Panc1 (cell line): ENCODE measurements around the gene SLC35F1. TPM values are rescaled to one million over a fixed set of nuclear protein-coding genes. Genes with fewer than 3 reads are reported as not detected.

Experiments used
- ATAC-seq: fragments of 200-7000 bp; cut with Tn5 transposase; 2 replicates; pipeline ENCODE4 v1.9.1; 2020; ENCODE audit warnings: mild to moderate bottlenecking, moderate library complexity
- BruUV-seq: library from RNA; stranded (reverse); fragments of 400-500 nt; replicated peaks from 2 replicates; lab custom pipeline; 2021; lab: Mats Ljungman, UMichigan
- CTCF ChIA-PET: fragments of 300-600 bp; sonication (Branson Sonifier 250); formaldehyde crosslinking; loops from one replicate; lab custom pipeline; 2022; ENCODE audit warnings: antibody characterized with exemption; lab: Charles Lee
- POLR2A ChIA-PET: fragments of 300-600 bp; sonication (Branson Sonifier 250); formaldehyde crosslinking; loops from one replicate; lab custom pipeline; 2022; ENCODE audit warnings: antibody characterized with exemption; lab: Charles Lee
- DNase-seq: peaks from one replicate; pipeline ENCODE4 v3.0.0-alpha.2; 2010; ENCODE audit warnings: low read depth, low spot score
- H3K27ac ChIP-seq: 2 replicates; pipeline ENCODE4 v1.5.1; 2011; ENCODE audit warnings: mild to moderate bottlenecking, low read length, inconsistent platforms
- H3K27me3 ChIP-seq: fragments of 200-500 bp; sonication (Bioruptor generic); 2 replicates; pipeline ENCODE4 v1.6.0; 2014; ENCODE audit warnings: low read length, inconsistent platforms; ENCODE audit not compliant: control insufficient read depth, insufficient read depth
- H3K36me3 ChIP-seq: fragments of 200-500 bp; sonication (Bioruptor generic); 2 replicates; pipeline ENCODE4 v1.5.1; 2014; ENCODE audit warnings: inconsistent platforms, mild to moderate bottlenecking, low read length, moderate library complexity; ENCODE audit not compliant: control insufficient read depth, insufficient read depth
- H3K4me1 ChIP-seq: 2 replicates; pipeline ENCODE4 v1.5.1; 2011; ENCODE audit warnings: inconsistent platforms, mild to moderate bottlenecking, low read length, moderate library complexity; ENCODE audit not compliant: control insufficient read depth, insufficient read depth
- H3K4me3 ChIP-seq, 2 experiments: 2 replicates each; pipeline ENCODE4 v1.5.1; 2011 to 2012; ENCODE audit warnings: low read depth in 2 of 2, low read length in 2 of 2, mild to moderate bottlenecking in 2 of 2, inconsistent platforms in 1 of 2, moderate library complexity in 1 of 2
- H3K9me3 ChIP-seq: fragments of 200-500 bp; sonication (Bioruptor generic); 2 replicates; pipeline ENCODE4 v1.5.1; 2014; ENCODE audit warnings: low read depth, mild to moderate bottlenecking, inconsistent platforms, low read length, moderate library complexity; ENCODE audit not compliant: control insufficient read depth, insufficient read depth
- POLR2AphosphoS5 ChIP-seq: IDR thresholded peaks from 2 replicates; pipeline ENCODE4 v1.6.1; 2012; ENCODE audit warnings: mild to moderate bottlenecking, low read depth, low read length, moderate library complexity
- SIN3A ChIP-seq: IDR thresholded peaks from 2 replicates; pipeline ENCODE4 v1.6.1; 2012; ENCODE audit warnings: low read depth, mild to moderate bottlenecking, low read length, moderate library complexity, borderline replicate concordance; ENCODE audit not compliant: insufficient read depth
- TCF7L2 ChIP-seq: IDR thresholded peaks from 2 replicates; pipeline ENCODE4 v1.6.1; 2011; ENCODE audit warnings: mild to moderate bottlenecking, low read depth, low read length, inconsistent platforms
- in situ Hi-C: cut with HindIII; loops from 2 replicates; pipeline ENCODE4 v1.10.0; 2016; ENCODE audit warnings: low sequenced_read_pairs, low pct_unique_long_range_greater_than_20kb
- intact Hi-C: fragments of 100-400 bp; cut with micrococcal nuclease; formaldehyde crosslinking; loops from one replicate; pipeline ENCODE4 v1.10.0; 2022; ENCODE audit not compliant: unreplicated experiment
- total RNA-seq: library from RNA; stranded (reverse); gene quantifications from one replicate; pipeline ENCODE4 v1.2.1, GENCODE V29; 2021; ENCODE audit not compliant: unreplicated experiment
- TF ChIP-seq, protein P1 (sequence below): fragments of 450-650 bp; IDR thresholded peaks from 2 replicates; pipeline ENCODE4 v1.5.1; 2017; ENCODE audit warnings: mild to moderate bottlenecking
- TF ChIP-seq, protein P2 (sequence below), 2 experiments: IDR thresholded peaks; 2 replicates each; pipeline ENCODE4 v1.6.1; 2011 to 2012; ENCODE audit warnings: low read depth in 2 of 2, control low read depth in 1 of 2, low read length in 1 of 2, mild to moderate bottlenecking in 1 of 2, moderate library complexity in 1 of 2; ENCODE audit not compliant: insufficient read depth in 1 of 2

The SLC35F1 gene
- total RNA-seq, 1 experiment from 2014 or later: not detected

DNA sequence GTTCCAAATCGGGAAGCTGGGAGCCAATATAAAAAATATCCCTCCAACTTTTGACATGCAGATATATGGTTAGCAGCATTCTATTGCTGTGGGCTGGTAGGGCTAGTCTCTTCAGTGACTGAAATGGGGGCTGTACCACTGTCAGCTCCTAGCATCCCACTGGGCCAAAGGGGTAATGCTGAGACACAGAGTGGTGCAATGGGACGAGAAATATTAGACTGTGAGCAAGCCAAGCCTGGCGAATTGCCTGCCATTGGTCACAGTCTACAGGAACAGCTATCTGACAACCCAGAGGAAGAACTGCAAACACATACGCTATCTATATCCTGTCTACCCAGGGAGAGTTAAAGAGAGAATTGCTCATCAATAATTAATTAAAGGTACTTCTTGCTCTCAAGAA is 3.5 kb downstream of the SLC35F1 start:
- CTCF ChIA-PET: no interaction called here
- DNase-seq: no peak
- no TSS peak for BruUV-seq

DNA sequence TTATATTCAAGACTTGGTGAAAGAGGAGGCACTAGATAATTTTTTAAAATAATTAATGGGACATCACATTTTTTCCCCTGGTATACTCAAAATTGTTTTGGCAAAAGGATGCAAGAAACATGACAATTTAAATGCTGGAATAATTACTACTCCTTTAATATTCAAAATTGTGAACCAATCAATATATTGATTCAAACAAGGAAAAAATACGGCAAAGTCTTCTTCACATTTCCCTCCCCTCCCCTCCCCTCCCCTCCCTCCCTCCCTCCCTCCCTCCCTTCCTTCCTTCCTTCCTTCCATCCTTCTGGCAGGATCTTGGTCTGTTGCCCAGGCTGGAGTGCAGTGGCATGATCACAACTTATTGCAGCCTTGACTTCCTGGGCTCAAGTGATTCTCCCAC is 4.1 kb downstream of the SLC35F1 start:
- ATAC-seq (no peak), DNase-seq (no peak)
- in situ Hi-C loops: no loop called here
- H3K4me3 ChIP-seq: no peak overlapping the region
- POLR2A ChIA-PET: no interaction called here
- H3K4me1 ChIP-seq: no peaks in the 10 kb centered on the region
- peaks cover 6% of the 10 kb centered on the region for H3K27me3 ChIP-seq
- no peak for TF ChIP-seq SIN3A
- no peak for TF ChIP-seq TCF7L2
- TF ChIP-seq POLR2AphosphoS5: no peak
- TF ChIP-seq, protein P1, sequence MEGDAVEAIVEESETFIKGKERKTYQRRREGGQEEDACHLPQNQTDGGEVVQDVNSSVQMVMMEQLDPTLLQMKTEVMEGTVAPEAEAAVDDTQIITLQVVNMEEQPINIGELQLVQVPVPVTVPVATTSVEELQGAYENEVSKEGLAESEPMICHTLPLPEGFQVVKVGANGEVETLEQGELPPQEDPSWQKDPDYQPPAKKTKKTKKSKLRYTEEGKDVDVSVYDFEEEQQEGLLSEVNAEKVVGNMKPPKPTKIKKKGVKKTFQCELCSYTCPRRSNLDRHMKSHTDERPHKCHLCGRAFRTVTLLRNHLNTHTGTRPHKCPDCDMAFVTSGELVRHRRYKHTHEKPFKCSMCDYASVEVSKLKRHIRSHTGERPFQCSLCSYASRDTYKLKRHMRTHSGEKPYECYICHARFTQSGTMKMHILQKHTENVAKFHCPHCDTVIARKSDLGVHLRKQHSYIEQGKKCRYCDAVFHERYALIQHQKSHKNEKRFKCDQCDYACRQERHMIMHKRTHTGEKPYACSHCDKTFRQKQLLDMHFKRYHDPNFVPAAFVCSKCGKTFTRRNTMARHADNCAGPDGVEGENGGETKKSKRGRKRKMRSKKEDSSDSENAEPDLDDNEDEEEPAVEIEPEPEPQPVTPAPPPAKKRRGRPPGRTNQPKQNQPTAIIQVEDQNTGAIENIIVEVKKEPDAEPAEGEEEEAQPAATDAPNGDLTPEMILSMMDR: no peak
- TF ChIP-seq, protein P2, sequence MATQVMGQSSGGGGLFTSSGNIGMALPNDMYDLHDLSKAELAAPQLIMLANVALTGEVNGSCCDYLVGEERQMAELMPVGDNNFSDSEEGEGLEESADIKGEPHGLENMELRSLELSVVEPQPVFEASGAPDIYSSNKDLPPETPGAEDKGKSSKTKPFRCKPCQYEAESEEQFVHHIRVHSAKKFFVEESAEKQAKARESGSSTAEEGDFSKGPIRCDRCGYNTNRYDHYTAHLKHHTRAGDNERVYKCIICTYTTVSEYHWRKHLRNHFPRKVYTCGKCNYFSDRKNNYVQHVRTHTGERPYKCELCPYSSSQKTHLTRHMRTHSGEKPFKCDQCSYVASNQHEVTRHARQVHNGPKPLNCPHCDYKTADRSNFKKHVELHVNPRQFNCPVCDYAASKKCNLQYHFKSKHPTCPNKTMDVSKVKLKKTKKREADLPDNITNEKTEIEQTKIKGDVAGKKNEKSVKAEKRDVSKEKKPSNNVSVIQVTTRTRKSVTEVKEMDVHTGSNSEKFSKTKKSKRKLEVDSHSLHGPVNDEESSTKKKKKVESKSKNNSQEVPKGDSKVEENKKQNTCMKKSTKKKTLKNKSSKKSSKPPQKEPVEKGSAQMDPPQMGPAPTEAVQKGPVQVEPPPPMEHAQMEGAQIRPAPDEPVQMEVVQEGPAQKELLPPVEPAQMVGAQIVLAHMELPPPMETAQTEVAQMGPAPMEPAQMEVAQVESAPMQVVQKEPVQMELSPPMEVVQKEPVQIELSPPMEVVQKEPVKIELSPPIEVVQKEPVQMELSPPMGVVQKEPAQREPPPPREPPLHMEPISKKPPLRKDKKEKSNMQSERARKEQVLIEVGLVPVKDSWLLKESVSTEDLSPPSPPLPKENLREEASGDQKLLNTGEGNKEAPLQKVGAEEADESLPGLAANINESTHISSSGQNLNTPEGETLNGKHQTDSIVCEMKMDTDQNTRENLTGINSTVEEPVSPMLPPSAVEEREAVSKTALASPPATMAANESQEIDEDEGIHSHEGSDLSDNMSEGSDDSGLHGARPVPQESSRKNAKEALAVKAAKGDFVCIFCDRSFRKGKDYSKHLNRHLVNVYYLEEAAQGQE (IDR thresholded peaks at IDR 0.05; ENCODE audit: insufficient read depth in 1 of 2, low read depth in 2 of 2, low read length in 1 of 2): no peak
- BruUV-seq: no TSS peak
- no peaks in the 10 kb centered on the region for H3K9me3 ChIP-seq
- H3K36me3 ChIP-seq: no peaks in the 10 kb centered on the region
- intact Hi-C loops: no loop called here
- CTCF ChIA-PET: no interaction called here
- no peak overlapping the region for H3K27ac ChIP-seq

More for the DNA sequence above, 3.5 kb downstream of the SLC35F1 start:
- ATAC-seq: no peak
- H3K4me3 ChIP-seq: no peak overlapping the region
- POLR2A ChIA-PET: no interaction called here
- H3K9me3 ChIP-seq: no peaks in the 10 kb centered on the region
- no peak overlapping the region for H3K27ac ChIP-seq
- no peaks in the 10 kb centered on the region for H3K4me1 ChIP-seq
- in situ Hi-C loops: no loop called here
- H3K36me3 ChIP-seq: no peaks in the 10 kb centered on the region
- H3K27me3 ChIP-seq: peaks cover 9% of the 10 kb centered on the region
- intact Hi-C loops: no loop called here
- TF ChIP-seq POLR2AphosphoS5: no peak
- TF ChIP-seq SIN3A: no peak
- TF ChIP-seq, protein P1: no peak
